GM12878 (cell line): ENCODE results near the gene NISCH. TPM values are rescaled to one million over a fixed set of nuclear protein-coding genes. Genes with fewer than 3 reads are reported as not detected.
A peak's percentile ranks its signal among the peaks of the same experiment; 100 is the strongest.

Experiments
- ATAC-seq: fragments of 200-7000 bp; cut with Tn5 transposase; 3 replicates; pipeline ENCODE4 v1.9.1; 2020; ENCODE audit warnings: mild to moderate bottlenecking, moderate library complexity
- BruUV-seq: library from RNA; stranded (reverse); fragments of 400-500 nt; replicated peaks from 2 replicates; lab custom pipeline; 2021; lab: Mats Ljungman, UMichigan
- CTCF ChIA-PET: fragments of 300-600 bp; sonication (Branson Sonifier 250); formaldehyde crosslinking; extraction: SDS; loops from one replicate; lab custom pipeline; 2021; ENCODE audit warnings: inconsistent platforms; lab: Yijun Ruan, JAX
- POLR2A ChIA-PET: fragments of 350-600 bp; formaldehyde crosslinking; extraction: SDS; loops from one replicate; lab custom pipeline; 2021; ENCODE audit warnings: inconsistent platforms; lab: Charles Lee
- RAD21 ChIA-PET: fragments of 300-600 bp; sonication (Branson Sonifier 250); formaldehyde crosslinking; loops from one replicate; lab custom pipeline; 2023; ENCODE audit warnings: antibody characterized with exemption; ENCODE audit not compliant: unreplicated experiment; lab: Charles Lee
- SMC1A ChIA-PET: fragments of 300-600 bp; sonication (Branson Sonifier 250); formaldehyde crosslinking; loops from one replicate; lab custom pipeline; 2023; ENCODE audit not compliant: unreplicated experiment, uncharacterized antibody; lab: Charles Lee
- DNase-seq: peaks from one replicate; pipeline ENCODE4 v3.0.0-alpha.2; 2011; ENCODE audit warnings: low read depth, low spot score
- FAIRE-seq: peaks from 3 replicates; lab custom pipeline; 2011; peaks lifted over from hg19 to GRCh38; lab: Jason Lieb, UNC
- H2AFZ ChIP-seq: 2 replicates; pipeline ENCODE4 v1.6.0; 2011; ENCODE audit warnings: low read depth, low read length, control low read depth; ENCODE audit not compliant: control insufficient read depth
- H3K27ac ChIP-seq: 2 replicates; pipeline ENCODE4 v1.5.1; 2011; ENCODE audit warnings: control low read depth; ENCODE audit not compliant: control insufficient read depth, insufficient read depth
- H3K27me3 ChIP-seq, 2 experiments: replicated peaks in 1 of 2; 2 replicates each; pipeline versions ENCODE4 v1.6.0 to v1.6.1; 2011; ENCODE audit warnings: low read length in 1 of 2; ENCODE audit not compliant: control insufficient read depth in 2 of 2, insufficient read depth in 2 of 2
- H3K36me3 ChIP-seq, 2 experiments: 2 replicates each; pipeline ENCODE4 v1.5.1; 2011; ENCODE audit warnings: low read length in 1 of 2; ENCODE audit not compliant: control insufficient read depth in 2 of 2, insufficient read depth in 2 of 2
- H3K4me1 ChIP-seq: 2 replicates; pipeline ENCODE4 v1.6.1; 2011; ENCODE audit warnings: mild to moderate bottlenecking, low read length, moderate library complexity, mixed read lengths; ENCODE audit not compliant: control insufficient read depth, insufficient read depth
- H3K4me2 ChIP-seq: 2 replicates; pipeline ENCODE4 v1.6.0; 2011; ENCODE audit warnings: control low read depth; ENCODE audit not compliant: control insufficient read depth, insufficient read depth
- H3K4me3 ChIP-seq: fragments of 200-600 bp; sonication (generic); 2 replicates; pipeline ENCODE4 v1.5.1; 2016
- H3K79me2 ChIP-seq: 2 replicates; pipeline ENCODE4 v1.6.0; 2011; ENCODE audit warnings: low read length; ENCODE audit not compliant: control insufficient read depth, insufficient read depth
- H3K9ac ChIP-seq: 2 replicates; pipeline ENCODE4 v1.8.0; 2011; ENCODE audit warnings: low read length, control low read depth, mixed read lengths; ENCODE audit not compliant: control insufficient read depth, insufficient read depth
- H3K9me3 ChIP-seq: replicated peaks from 3 replicates; pipeline ENCODE4 v1.5.1; 2011; ENCODE audit warnings: mild to moderate bottlenecking, low read length; ENCODE audit not compliant: control insufficient read depth, insufficient read depth
- H4K20me1 ChIP-seq: 2 replicates; pipeline ENCODE4 v1.6.0; 2011; ENCODE audit not compliant: control insufficient read depth, insufficient read depth
- ASH2L ChIP-seq: fragments of 300-600, 200-600 bp; sonication (generic); IDR thresholded peaks from 2 replicates; pipeline ENCODE4 v1.6.1; 2017; ENCODE audit warnings: low read depth, mild to moderate bottlenecking, borderline replicate concordance
- BHLHE40 ChIP-seq, 2 experiments: fragments of 450-650 bp in 1 of 2; IDR thresholded peaks; 2 replicates each; pipeline ENCODE4 v1.6.1; 2011 to 2017; ENCODE audit warnings: low read depth in 2 of 2, borderline replicate concordance in 1 of 2, improper control_type of control experiment in 1 of 2, low read length in 1 of 2, mild to moderate bottlenecking in 1 of 2
- EP300 ChIP-seq, 2 experiments: fragments of 150-350 bp in 1 of 2; IDR thresholded peaks; 2 replicates each; pipeline ENCODE4 v1.6.1; 2011 to 2012; ENCODE audit warnings: low read depth in 2 of 2, low read length in 2 of 2, borderline replicate concordance in 1 of 2, improper control_type of control experiment in 1 of 2, inconsistent platforms in 1 of 2; ENCODE audit not compliant: control insufficient read depth in 1 of 2
- FOXM1 ChIP-seq: IDR thresholded peaks from 2 replicates; pipeline ENCODE4 v1.6.1; 2012; ENCODE audit warnings: low read depth, mild to moderate bottlenecking, inconsistent platforms, low read length, moderate library complexity
- HCFC1 ChIP-seq: fragments of 150-350 bp; IDR thresholded peaks from 2 replicates; pipeline ENCODE4 v1.6.1; 2014; ENCODE audit warnings: low read length
- IRF3 ChIP-seq: fragments of 450-650 bp; IDR thresholded peaks from 2 replicates; pipeline ENCODE4 v1.6.1; 2014; ENCODE audit warnings: mild to moderate bottlenecking
- IRF4 ChIP-seq: IDR thresholded peaks from 2 replicates; pipeline ENCODE4 v1.6.1; 2011; ENCODE audit warnings: low read depth, low read length
- NFIC ChIP-seq: IDR thresholded peaks from 2 replicates; pipeline ENCODE4 v1.6.1; 2012; ENCODE audit warnings: low read depth, mild to moderate bottlenecking, inconsistent platforms, low read length, moderate library complexity
- NR2F1 ChIP-seq: fragments of 450-650 bp; conservative IDR thresholded peaks from 2 replicates; pipeline ENCODE4 v1.6.1; 2017; ENCODE audit warnings: mild to moderate bottlenecking
- RAD51 ChIP-seq: fragments of 450-650 bp; IDR thresholded peaks from 2 replicates; pipeline ENCODE4 v1.6.1; 2016; ENCODE audit warnings: moderate library complexity, mild to moderate bottlenecking, inconsistent platforms
- RELA ChIP-seq: fragments of 450-650 bp; IDR thresholded peaks from 2 replicates; pipeline ENCODE4 v1.8.0; 2014; ENCODE audit warnings: borderline replicate concordance; ENCODE audit not compliant: partially characterized antibody
- SMAD5 ChIP-seq: IDR thresholded peaks from 2 replicates; pipeline ENCODE4 v1.6.1; 2016; ENCODE audit warnings: antibody characterized with exemption, low read depth
- SP1 ChIP-seq: IDR thresholded peaks from one replicate; pipeline ENCODE4 v1.6.1; 2011; ENCODE audit warnings: low read depth, low read length
- TBL1XR1 ChIP-seq: IDR thresholded peaks from 2 replicates; pipeline ENCODE4 v1.6.1; 2012; ENCODE audit warnings: low read depth, low read length, improper control_type of control experiment
- TCF3 ChIP-seq: IDR thresholded peaks from 2 replicates; pipeline ENCODE4 v1.6.1; 2012; ENCODE audit warnings: low read depth, mild to moderate bottlenecking, low read length, borderline replicate concordance; ENCODE audit not compliant: insufficient read depth
- YBX1 ChIP-seq: fragments of 450-650 bp; IDR thresholded peaks from 2 replicates; pipeline ENCODE4 v1.6.1; 2016; ENCODE audit warnings: antibody characterized with exemption
- ZBED1 ChIP-seq: IDR thresholded peaks from 2 replicates; pipeline ENCODE4 v1.6.1; 2016; ENCODE audit warnings: borderline replicate concordance
- WGBS: methylation state at CpG from one replicate; pipeline ENCODE4 v1.1.6; 2016; ENCODE audit warnings: low lambda C conversion rate; ENCODE audit not compliant: insufficient replicate concordance, insufficient coverage; ENCODE audit errors: missing lambda C conversion rate; 5-methylcytosine and 5-hydroxymethylcytosine counted together
- in situ Hi-C: fragments of 300-500 bp; cut with MboI; formaldehyde crosslinking; loops from 9 replicates; pipeline ENCODE4 v1.14.3; 2018; ENCODE audit warnings: mixed read lengths
- intact Hi-C: fragments of 100-400 bp; cut with micrococcal nuclease; formaldehyde crosslinking; loops from one replicate; pipeline ENCODE4 v1.14.2; 2022; ENCODE audit not compliant: unreplicated experiment
- polyA plus RNA-seq, 11 experiments: library from polyadenylated mRNA; depleted of rRNA in 4 of 11; unstranded in 6 of 11; stranded (reverse) in 5 of 11; fragments of >200 nt; fragmentation: Nextera tagmentation in 4 of 11; fragmentation: Illumina TruSeq in 1 of 11; extraction: Ambion mirVana in 4 of 11; extraction: Trizol in 1 of 11; gene quantifications; 1 replicate in 1 of 11; 2 replicates in 10 of 11; pipeline versions ENCODE4 v1.2.1 to v1.2.3, GENCODE V29; 2011 to 2016; ENCODE audit warnings: inconsistent platforms in 2 of 11, missing spikeins in 2 of 11, low read depth in 1 of 11
- total RNA-seq, 4 experiments: library from RNA; depleted of rRNA in 3 of 4; stranded (reverse); fragments of >200 nt in 3 of 4; fragmentation: Illumina TruSeq in 1 of 4; extraction: Trizol in 1 of 4; gene quantifications; 2 replicates each; pipeline versions ENCODE4 v1.2.1 to v1.2.3, GENCODE V29; 2013 to 2021
- TF ChIP-seq, protein P1 (sequence below): IDR thresholded peaks from 2 replicates; pipeline ENCODE4 v1.6.1; 2011; ENCODE audit warnings: borderline replicate concordance, low read depth, mild to moderate bottlenecking, moderate library complexity, mixed read lengths, low read length; ENCODE audit not compliant: insufficient read depth; ENCODE audit errors: extremely low read length

Gene NISCH
- total and polyA plus RNA-seq, 10 of the 15 experiments (the other 5 are each of a cell fraction or from before 2014, with no cell fraction given): 0.76 to 52.5 (median 24.6) TPM

- RAD21 ChIA-PET: no interaction called here
- Histone ChIP-seq H3K4me2 (peak overlapping the region; percentile 28; the same call in 1 of the 2 replicates), H3K9me3 (no peaks in the 10 kb centered on the region), H3K79me2 (peaks cover 27% of the 10 kb centered on the region), H4K20me1 (no peaks in the 10 kb centered on the region), H3K4me3 (no peak overlapping the region), H3K27me3 (no peaks in the 10 kb centered on the region), H3K9ac (no peak overlapping the region), H3K4me1 (peaks cover 16% of the 10 kb centered on the region), H2AFZ (no peak overlapping the region), H3K36me3 (peaks cover 16 to 26% of the 10 kb centered on the region in 2 experiments), H3K27ac (no peak overlapping the region)
- in situ Hi-C loops: no loop called here
- POLR2A ChIA-PET: no interaction called here
- TF ChIP-seq RELA (no peak), EP300 (IDR thresholded peaks at IDR 0.05; ENCODE audit: borderline replicate concordance in 1 of 2, control insufficient read depth in 1 of 2, low read depth in 2 of 2, low read length in 2 of 2) (no peak)
- 96% methylated on average over 3 of the region's 3 CpGs for WGBS
- ATAC-seq: no peak
- CTCF ChIA-PET: interaction anchor here (1.2 kb wide), 1 partner anchor 21 kb away, joined by 4 read pairs; no protein-coding TSS in a partner anchor
- FAIRE-seq: no peak
- intact Hi-C loops: no loop called here
- no peak for DNase-seq
- SMC1A ChIA-PET: no interaction called here
- no TSS peak for BruUV-seq
Observed at GRCh38 chr3:52407779-52408178, 47.6 kb upstream of the NISCH start.

DNA sequence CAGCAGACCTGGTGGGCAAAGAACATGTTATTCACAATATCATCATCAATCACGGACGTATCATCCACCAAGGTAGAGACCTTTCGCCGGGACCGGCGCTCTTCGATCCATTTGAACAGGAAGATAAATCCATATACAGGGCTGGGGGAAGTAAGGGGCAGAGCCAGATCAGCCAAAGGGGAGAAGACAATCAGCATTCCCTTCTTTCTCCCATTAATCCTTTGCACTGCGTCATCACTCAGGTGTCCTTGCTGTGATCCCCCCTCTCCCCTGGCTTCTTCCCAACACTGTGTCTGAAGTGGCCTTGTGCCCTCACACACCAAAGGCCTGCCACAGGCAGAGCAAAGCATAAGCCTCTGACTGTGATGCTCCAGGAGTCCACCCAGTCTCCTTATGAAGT, 46.9 kb upstream of the NISCH start:
- Histone ChIP-seq H3K4me2 (peak overlapping the region; percentile 90), H3K27ac (no peak overlapping the region), H3K4me3 (peak overlapping the region; percentile 99), H3K79me2 (peaks cover 27% of the 10 kb centered on the region), H3K36me3 (peaks cover 9 to 21% of the 10 kb centered on the region in 2 experiments), H3K9me3 (no peaks in the 10 kb centered on the region), H3K4me1 (peaks cover 16% of the 10 kb centered on the region), H3K9ac (peak overlapping the region; percentile 98; the same call in 1 of the 2 replicates), H4K20me1 (no peaks in the 10 kb centered on the region), H2AFZ (no peak overlapping the region), H3K27me3 (no peaks in the 10 kb centered on the region)
- CTCF ChIA-PET: interaction anchor here (0.6 kb wide), 1 partner anchor 188 kb away, joined by 3 read pairs; no protein-coding TSS in a partner anchor
- WGBS: 90% methylated on average over 8 of the region's 8 CpGs
- no peak for DNase-seq
- in situ Hi-C loops: no loop called here
- BruUV-seq: no TSS peak
- intact Hi-C loops: no loop called here
- FAIRE-seq: no peak
- ATAC-seq: no peak
- RAD21 ChIA-PET: no interaction called here
- POLR2A ChIA-PET: no interaction called here
- SMC1A ChIA-PET: no interaction called here
- TF ChIP-seq IRF4 (no peak), RAD51 (no peak), TBL1XR1 (no peak), YBX1 (no peak), ASH2L (no peak), NFIC (no peak), IRF3 (no peak), HCFC1 (no peak), FOXM1 (no peak), SP1 (no peak), BHLHE40 (IDR thresholded peaks at IDR 0.05; ENCODE audit: borderline replicate concordance in 1 of 2, low read depth in 2 of 2, low read length in 1 of 2) (no peak), TCF3 (no peak), ZBED1 (no peak), SMAD5 (no peak), NR2F1 (no peak)
- TF ChIP-seq, protein P1, sequence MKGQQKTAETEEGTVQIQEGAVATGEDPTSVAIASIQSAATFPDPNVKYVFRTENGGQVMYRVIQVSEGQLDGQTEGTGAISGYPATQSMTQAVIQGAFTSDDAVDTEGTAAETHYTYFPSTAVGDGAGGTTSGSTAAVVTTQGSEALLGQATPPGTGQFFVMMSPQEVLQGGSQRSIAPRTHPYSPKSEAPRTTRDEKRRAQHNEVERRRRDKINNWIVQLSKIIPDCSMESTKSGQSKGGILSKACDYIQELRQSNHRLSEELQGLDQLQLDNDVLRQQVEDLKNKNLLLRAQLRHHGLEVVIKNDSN: no peak
